ENCODE data around the gene TSHZ2.
A peak's percentile ranks its signal among the peaks of the same experiment; 100 is the strongest.

The TSHZ2 gene, protein sequence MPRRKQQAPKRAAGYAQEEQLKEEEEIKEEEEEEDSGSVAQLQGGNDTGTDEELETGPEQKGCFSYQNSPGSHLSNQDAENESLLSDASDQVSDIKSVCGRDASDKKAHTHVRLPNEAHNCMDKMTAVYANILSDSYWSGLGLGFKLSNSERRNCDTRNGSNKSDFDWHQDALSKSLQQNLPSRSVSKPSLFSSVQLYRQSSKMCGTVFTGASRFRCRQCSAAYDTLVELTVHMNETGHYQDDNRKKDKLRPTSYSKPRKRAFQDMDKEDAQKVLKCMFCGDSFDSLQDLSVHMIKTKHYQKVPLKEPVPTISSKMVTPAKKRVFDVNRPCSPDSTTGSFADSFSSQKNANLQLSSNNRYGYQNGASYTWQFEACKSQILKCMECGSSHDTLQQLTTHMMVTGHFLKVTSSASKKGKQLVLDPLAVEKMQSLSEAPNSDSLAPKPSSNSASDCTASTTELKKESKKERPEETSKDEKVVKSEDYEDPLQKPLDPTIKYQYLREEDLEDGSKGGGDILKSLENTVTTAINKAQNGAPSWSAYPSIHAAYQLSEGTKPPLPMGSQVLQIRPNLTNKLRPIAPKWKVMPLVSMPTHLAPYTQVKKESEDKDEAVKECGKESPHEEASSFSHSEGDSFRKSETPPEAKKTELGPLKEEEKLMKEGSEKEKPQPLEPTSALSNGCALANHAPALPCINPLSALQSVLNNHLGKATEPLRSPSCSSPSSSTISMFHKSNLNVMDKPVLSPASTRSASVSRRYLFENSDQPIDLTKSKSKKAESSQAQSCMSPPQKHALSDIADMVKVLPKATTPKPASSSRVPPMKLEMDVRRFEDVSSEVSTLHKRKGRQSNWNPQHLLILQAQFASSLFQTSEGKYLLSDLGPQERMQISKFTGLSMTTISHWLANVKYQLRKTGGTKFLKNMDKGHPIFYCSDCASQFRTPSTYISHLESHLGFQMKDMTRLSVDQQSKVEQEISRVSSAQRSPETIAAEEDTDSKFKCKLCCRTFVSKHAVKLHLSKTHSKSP (N-terminal part only)

GRCh38 chr20:52972190-52972937 is at the start of gene TSHZ2:
Gene TSHZ2, plus strand, starts transcription at chr20:52972358. Its CDS starts 936 bp downstream, at chr20:52973294.
- DNase-seq, result peak; percentile 61

- no peak for DNase-seq
Observed at GRCh38 chr20:52922436-52922835, 49.7 kb upstream of the TSHZ2 start.

GRCh38 chr20:52923123-52923937 is 48.8 kb upstream of the TSHZ2 start:
- DNase-seq, result no peak

GRCh38 chr20:52924411-52925271 is 47.5 kb upstream of the TSHZ2 start:
- DNase-seq, result no peak

GRCh38 chr20:52926505-52926904 is 45.7 kb upstream of the TSHZ2 start:
- no peak for DNase-seq

DNA sequence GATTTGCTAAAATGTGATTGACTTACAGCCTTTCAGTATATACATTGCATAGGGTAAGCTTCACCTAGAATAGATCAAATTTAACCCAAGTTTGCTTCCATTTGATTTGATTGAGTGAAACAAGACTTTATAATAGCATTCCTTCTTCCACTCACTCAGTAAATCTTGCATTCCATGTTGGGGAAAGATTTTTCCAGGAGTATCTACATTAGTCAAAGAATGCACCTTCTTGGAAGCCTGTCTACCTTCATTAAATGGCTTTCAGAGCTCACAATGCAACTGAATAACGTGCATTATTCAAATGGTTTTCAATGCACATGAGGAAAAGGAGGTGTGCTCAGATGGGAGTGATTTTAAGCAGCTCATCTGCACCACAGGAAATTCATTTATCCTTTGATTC is 38.3 kb upstream of the TSHZ2 start:
- no peak for DNase-seq

- DNase-seq, result no peak
Observed at GRCh38 chr20:52936351-52937340, 35.5 kb upstream of the TSHZ2 start.

DNA sequence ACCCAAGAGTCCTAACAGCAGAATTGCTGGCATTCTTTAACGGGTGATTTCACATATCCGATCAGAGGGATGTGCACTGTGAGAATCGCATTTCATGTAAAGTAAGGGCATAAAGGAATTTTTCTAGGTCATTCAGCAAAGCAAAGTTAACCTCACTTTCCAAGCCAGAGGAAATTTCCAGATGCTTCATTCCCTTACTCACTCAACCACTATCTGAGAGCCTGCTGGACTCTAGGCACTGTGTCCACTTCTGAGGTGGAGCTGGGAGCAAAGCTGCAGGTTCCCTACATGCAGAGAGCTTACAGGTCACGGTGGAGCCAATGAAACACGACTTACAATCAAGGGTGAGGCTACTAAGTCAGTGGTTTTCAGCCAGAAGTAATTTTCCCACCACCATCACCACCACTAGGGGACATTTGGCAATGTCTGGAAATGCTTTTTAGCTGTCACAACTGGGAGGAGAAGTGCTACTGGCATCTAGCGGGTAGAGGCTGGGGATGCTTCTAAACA is 34.5 kb upstream of the TSHZ2 start:
- no peak for DNase-seq

- no peak for DNase-seq
Observed at GRCh38 chr20:52939141-52939540, 33.0 kb upstream of the TSHZ2 start.

- no peak for DNase-seq
Observed at GRCh38 chr20:52941808-52942207, 30.4 kb upstream of the TSHZ2 start.

DNA sequence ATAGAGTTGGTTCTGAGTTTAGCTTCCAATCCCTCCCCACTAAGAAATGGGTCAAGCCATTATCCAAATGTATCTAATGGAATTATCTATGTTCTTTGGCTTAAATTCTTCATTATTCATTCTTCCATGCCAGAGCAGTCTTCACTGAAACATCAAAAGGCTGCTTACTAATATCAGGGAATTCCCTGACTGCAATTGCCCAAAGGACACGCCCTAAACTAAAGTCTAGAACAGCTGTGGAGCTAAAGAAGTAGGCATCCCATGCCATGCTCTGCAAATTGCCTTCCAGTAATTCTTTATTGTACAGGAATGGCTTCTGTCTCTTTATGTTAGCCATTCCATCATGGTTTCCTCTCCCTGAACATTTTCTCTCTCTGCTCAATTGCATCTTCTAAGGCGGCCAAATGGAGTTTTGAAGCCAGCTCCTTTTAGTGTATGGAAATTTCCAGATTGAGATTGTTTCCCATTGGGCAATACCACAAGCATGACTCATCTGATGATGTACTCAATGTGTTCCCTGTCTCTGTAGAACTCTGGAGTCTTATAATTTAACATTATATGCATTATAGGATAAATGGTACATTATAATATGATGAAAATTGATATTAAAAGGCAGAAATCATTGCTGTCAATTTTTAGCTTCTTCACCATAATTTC is 28.8 kb upstream of the TSHZ2 start:
- DNase-seq, result no peak

DNA sequence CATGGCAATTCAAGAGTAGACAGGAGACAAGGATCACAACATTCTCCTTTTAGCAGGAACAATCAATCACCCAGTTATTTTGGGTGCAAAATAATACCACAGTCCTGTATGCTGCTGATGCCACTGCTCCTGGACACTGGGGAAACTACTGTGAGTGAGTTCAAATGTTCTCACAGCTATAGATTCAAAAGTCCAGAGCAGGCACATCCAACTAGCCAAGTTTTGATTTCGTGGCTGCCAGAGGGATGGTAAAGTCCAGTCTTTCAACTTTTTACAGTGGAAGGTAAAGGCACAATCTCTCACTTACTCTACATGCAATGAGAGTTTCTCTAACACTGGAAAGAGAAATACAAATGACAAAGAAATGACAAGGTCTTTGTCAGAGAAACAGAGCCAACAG is 26.9 kb upstream of the TSHZ2 start:
- DNase-seq, result no peak

DNA sequence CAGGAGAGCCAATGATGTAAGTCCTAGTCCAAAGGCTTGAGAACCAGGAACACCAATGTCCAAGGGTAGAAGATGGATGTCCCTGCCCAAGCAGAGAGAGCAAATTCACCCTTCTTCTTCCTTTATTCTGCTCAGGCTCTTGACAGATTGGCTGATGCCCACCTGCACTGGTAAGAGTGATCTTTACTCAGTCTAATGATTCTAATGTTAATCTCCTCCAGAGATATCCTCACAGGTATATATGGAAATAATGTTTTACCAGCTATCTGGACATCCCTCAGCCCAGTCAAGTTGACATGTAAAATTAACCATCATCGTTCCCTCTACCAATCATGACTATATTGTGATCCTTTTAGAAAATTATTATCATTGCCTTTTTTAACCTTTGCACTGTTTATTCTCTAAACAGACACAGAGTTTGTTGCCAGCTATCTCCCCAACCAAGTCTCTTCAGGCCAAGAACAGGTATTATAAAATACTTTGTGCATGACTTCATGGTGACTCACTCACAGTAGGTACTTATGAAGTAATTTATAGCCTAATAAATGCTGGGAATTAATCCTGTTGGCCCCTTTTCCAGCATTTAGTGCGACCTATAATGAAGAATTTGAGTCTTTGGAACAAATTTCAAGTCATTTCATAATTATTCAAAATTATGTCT is 26.2 kb upstream of the TSHZ2 start:
- no peak for DNase-seq

GRCh38 chr20:52948491-52948890 is 23.7 kb upstream of the TSHZ2 start:
- no peak for DNase-seq

DNA sequence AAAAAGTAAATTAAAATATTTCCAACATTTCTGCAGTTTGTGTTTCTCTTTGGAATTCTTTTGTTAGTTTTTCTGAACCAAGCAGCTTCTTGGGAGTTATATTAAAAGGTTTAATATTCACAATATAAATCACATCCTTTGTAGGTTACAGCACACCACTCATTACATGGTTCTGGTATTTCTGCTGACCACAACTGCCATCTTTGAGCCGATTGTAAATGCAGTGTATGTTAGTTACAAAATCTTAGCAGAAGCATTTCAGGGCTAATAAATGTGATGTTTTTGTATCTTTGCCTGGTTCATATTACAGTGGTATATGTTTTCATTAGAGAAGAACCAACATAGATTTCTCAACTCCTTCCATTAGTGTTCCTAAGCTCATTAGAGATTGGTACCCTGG is 19.1 kb upstream of the TSHZ2 start:
- no peak for DNase-seq

GRCh38 chr20:52954849-52955248 is 17.3 kb upstream of the TSHZ2 start:
- DNase-seq, result no peak

DNA sequence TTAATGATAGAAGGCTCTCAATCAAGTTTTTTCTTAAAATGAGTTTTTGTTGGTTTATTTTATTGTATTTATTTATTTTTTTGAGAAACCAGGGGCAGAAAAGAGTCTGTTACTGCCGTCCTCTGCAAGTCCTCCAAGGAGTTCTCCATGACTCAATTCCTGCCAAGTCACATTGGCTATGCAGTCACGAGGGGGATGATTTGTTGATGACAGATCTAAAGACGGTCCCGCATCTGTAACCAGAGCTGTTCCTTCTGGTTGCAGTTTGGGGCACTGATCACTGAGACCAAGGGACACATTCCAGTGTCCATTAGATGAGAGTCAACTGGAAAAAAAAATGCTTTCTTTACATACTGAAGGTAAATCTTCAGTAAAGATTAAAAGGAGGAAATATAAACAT is 13.9 kb upstream of the TSHZ2 start:
- DNase-seq, result no peak

DNA sequence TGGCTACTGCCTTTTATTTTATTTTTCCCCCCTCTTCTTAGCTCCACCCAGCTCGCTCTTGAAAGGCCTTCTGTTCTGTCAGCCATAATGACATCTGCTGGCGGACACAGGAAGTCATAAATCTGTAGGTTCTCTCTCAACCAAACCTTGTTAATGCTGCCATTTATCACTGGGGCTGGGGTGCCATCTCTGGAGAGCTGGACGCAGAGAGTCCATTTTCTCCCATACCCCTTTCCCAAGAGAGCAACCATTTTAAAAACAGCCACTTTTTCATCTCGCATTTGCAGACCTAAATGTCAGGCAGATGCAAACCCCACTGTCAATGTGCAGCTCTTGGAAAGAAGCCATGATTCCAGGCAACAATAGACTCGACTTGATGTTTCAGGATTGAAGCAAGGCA is 13.0 kb upstream of the TSHZ2 start:
- no peak for DNase-seq
